OCI-LY1 (cell line): ENCODE measurements around the gene PDYN.

Experiments used
- CTCF ChIP-seq: fragments of 200-600 bp; sonication (generic), shearing (Covaris generic); IDR thresholded peaks from 2 replicates; pipeline ENCODE4 v1.5.1; 2017; ENCODE audit warnings: mild to moderate bottlenecking, antibody characterized with exemption, low read length, moderate library complexity, mixed read lengths
- EZH2 ChIP-seq: fragments of 200-600 bp; sonication (generic), shearing (Covaris generic); IDR thresholded peaks from 2 replicates; pipeline ENCODE4 v1.8.0; 2017; ENCODE audit warnings: borderline replicate concordance, mixed run types, mild to moderate bottlenecking, antibody characterized with exemption, low read length, moderate library complexity, mixed read lengths

- TF ChIP-seq CTCF (no peak), EZH2 (no peak)
Observed at GRCh38 chr20:1942061-1942460, 51.8 kb downstream of the PDYN start.
